Epithelial cell of esophagus (primary cell): ENCODE data around the gene MCIDAS.

ENCODE experiments used
- DNase-seq: peaks from one replicate; pipeline ENCODE4 v3.0.0; 2010; ENCODE audit warnings: low read depth
- H3K4me3 ChIP-seq: 2 replicates; pipeline ENCODE4 v1.5.1; 2011; ENCODE audit warnings: mild to moderate bottlenecking, low read length, control low read depth
- CTCF ChIP-seq: IDR thresholded peaks from 2 replicates; pipeline ENCODE4 v1.5.1; 2011; ENCODE audit warnings: low read depth, mild to moderate bottlenecking, low read length, control low read depth, inconsistent platforms; ENCODE audit not compliant: insufficient read depth; ENCODE audit errors: missing control alignments

MCIDAS gene

GRCh38 chr5:55226934-55227663 lies at the start of gene MCIDAS:
Gene MCIDAS (minus strand): TSS chr5:55227315. CDS start chr5:55227138, 177 bp downstream.
- peak; percentile 76 for DNase-seq
- peak; percentile 29 for TF ChIP-seq CTCF
- peak within 1 kb of the TSS; percentile 51 for H3K4me3 ChIP-seq

GRCh38 chr5:55276771-55277170 lies 49.7 kb upstream of the MCIDAS start:
- peak; percentile 71 for DNase-seq
- no peak overlapping the region for H3K4me3 ChIP-seq
- TF ChIP-seq CTCF = no peak

- no peak overlapping the region for H3K4me3 ChIP-seq
- no peak for TF ChIP-seq CTCF
- DNase-seq = no peak
These were observed 31.2 kb upstream of the MCIDAS start for GRCh38 chr5:55258339-55258738.

- no peak for TF ChIP-seq CTCF
- DNase-seq = no peak
- no peak overlapping the region for H3K4me3 ChIP-seq
These were observed 27.7 kb upstream of the MCIDAS start for GRCh38 chr5:55254802-55255201.

GRCh38 chr5:55250064-55250463 lies 22.9 kb upstream of the MCIDAS start:
- DNase-seq = no peak
- H3K4me3 ChIP-seq = no peak overlapping the region
- TF ChIP-seq CTCF = no peak

- no peak overlapping the region for H3K4me3 ChIP-seq
- TF ChIP-seq CTCF = no peak
- no peak for DNase-seq
These were observed 14.6 kb upstream of the MCIDAS start for GRCh38 chr5:55241746-55242145.

GRCh38 chr5:55236800-55237199 lies 9.7 kb upstream of the MCIDAS start:
- no peak for DNase-seq
- no peak for TF ChIP-seq CTCF
- H3K4me3 ChIP-seq = no peak overlapping the region
